ENCODE data around the gene CEP57L1.

CEP57L1 gene

GRCh38 chr6:109179507-109179906, 84.2 kb downstream of the CEP57L1 start:
- H3K9ac ChIP-seq: no peak overlapping the region
- H3K79me2 ChIP-seq (ENCODE audit: insufficient read depth, low read depth): no peaks in the 10 kb centered on the region
- no peak overlapping the region for H3K27ac ChIP-seq
- H3K4me2 ChIP-seq: no peak overlapping the region
- no peak overlapping the region for H2AFZ ChIP-seq (ENCODE audit: low read depth)
- no peak overlapping the region for H3K4me3 ChIP-seq (IDR thresholded peaks at IDR 0.05; ENCODE audit: insufficient read depth, low read depth, low read length)
- H3K4me1 ChIP-seq (ENCODE audit: low read depth, poor library complexity, severe bottlenecking): no peaks in the 10 kb centered on the region
- no peaks in the 10 kb centered on the region for H3K36me3 ChIP-seq (ENCODE audit: insufficient read depth)
- TF ChIP-seq CTCF (conservative IDR thresholded peaks at IDR 0.05; ENCODE audit: low read depth, low read length): no peak
- no peaks in the 10 kb centered on the region for H3K27me3 ChIP-seq (ENCODE audit: insufficient read depth, low read depth)
- H4K20me1 ChIP-seq (ENCODE audit: insufficient read depth): no peaks in the 10 kb centered on the region

- H3K79me2 ChIP-seq (ENCODE audit: insufficient read depth, low read depth): no peaks in the 10 kb centered on the region
- H4K20me1 ChIP-seq (ENCODE audit: insufficient read depth): no peaks in the 10 kb centered on the region
- no peak for TF ChIP-seq CTCF (conservative IDR thresholded peaks at IDR 0.05; ENCODE audit: low read depth, low read length)
- no peak overlapping the region for H3K27ac ChIP-seq
- H3K4me2 ChIP-seq: no peak overlapping the region
- H2AFZ ChIP-seq (ENCODE audit: low read depth): no peak overlapping the region
- no peak overlapping the region for H3K9ac ChIP-seq
- no peaks in the 10 kb centered on the region for H3K4me1 ChIP-seq (ENCODE audit: low read depth, poor library complexity, severe bottlenecking)
- H3K36me3 ChIP-seq (ENCODE audit: insufficient read depth): no peaks in the 10 kb centered on the region
- no peak overlapping the region for H3K4me3 ChIP-seq (IDR thresholded peaks at IDR 0.05; ENCODE audit: insufficient read depth, low read depth, low read length)
- H3K27me3 ChIP-seq (ENCODE audit: insufficient read depth, low read depth): no peaks in the 10 kb centered on the region
Measured at GRCh38 chr6:109182578-109182977, 87.3 kb downstream of the CEP57L1 start.

- Histone ChIP-seq H3K4me1 (ENCODE audit: low read depth, poor library complexity, severe bottlenecking) (no peaks in the 10 kb centered on the region), H3K4me2 (no peak overlapping the region), H3K27me3 (ENCODE audit: insufficient read depth, low read depth) (no peaks in the 10 kb centered on the region), H3K79me2 (ENCODE audit: insufficient read depth, low read depth) (no peaks in the 10 kb centered on the region), H3K4me3 (IDR thresholded peaks at IDR 0.05; ENCODE audit: insufficient read depth, low read depth, low read length) (no peak overlapping the region), H4K20me1 (ENCODE audit: insufficient read depth) (no peaks in the 10 kb centered on the region), H2AFZ (ENCODE audit: low read depth) (no peak overlapping the region), H3K36me3 (ENCODE audit: insufficient read depth) (no peaks in the 10 kb centered on the region), H3K27ac (no peak overlapping the region), H3K9ac (no peak overlapping the region)
- no peak for TF ChIP-seq CTCF (conservative IDR thresholded peaks at IDR 0.05; ENCODE audit: low read depth, low read length)
Measured at GRCh38 chr6:109183109-109183650, 87.9 kb downstream of the CEP57L1 start.

- H3K27ac ChIP-seq: no peak overlapping the region
Measured at GRCh38 chr6:109184638-109185037, 89.3 kb downstream of the CEP57L1 start.

More at GRCh38 chr6:109184638-109185037, 89.3 kb downstream of the CEP57L1 start:
- H3K79me2 ChIP-seq (ENCODE audit: insufficient read depth, low read depth): no peaks in the 10 kb centered on the region
- H3K4me1 ChIP-seq (ENCODE audit: low read depth, poor library complexity, severe bottlenecking): no peaks in the 10 kb centered on the region
- H4K20me1 ChIP-seq (ENCODE audit: insufficient read depth): no peaks in the 10 kb centered on the region
- no peaks in the 10 kb centered on the region for H3K27me3 ChIP-seq (ENCODE audit: insufficient read depth, low read depth)
- no peak overlapping the region for H3K9ac ChIP-seq
- H3K4me2 ChIP-seq: no peak overlapping the region
- no peak overlapping the region for H2AFZ ChIP-seq (ENCODE audit: low read depth)
- TF ChIP-seq CTCF (conservative IDR thresholded peaks at IDR 0.05; ENCODE audit: low read depth, low read length): no peak
- no peak overlapping the region for H3K4me3 ChIP-seq (IDR thresholded peaks at IDR 0.05; ENCODE audit: insufficient read depth, low read depth, low read length)
- H3K36me3 ChIP-seq (ENCODE audit: insufficient read depth): no peaks in the 10 kb centered on the region

Measured in KMS-11 (cell line).